GM13977 (cell line): ENCODE measurements around the gene GTF2H4.
A peak's percentile ranks its signal among the peaks of the same experiment; 100 is the strongest.

Experiments used
- DNase-seq: peaks from one replicate; pipeline ENCODE4 v3.0.0; 2012; ENCODE audit warnings: low spot score
- CTCF ChIP-seq: IDR thresholded peaks from 2 replicates; pipeline ENCODE4 v1.5.1; 2012; ENCODE audit warnings: mild to moderate bottlenecking, control low read depth; ENCODE audit not compliant: insufficient read depth; ENCODE audit errors: extremely low read depth, missing control alignments
- in situ Hi-C: fragments of 300-500 bp; cut with MboI; formaldehyde crosslinking; loops from one replicate; pipeline ENCODE4 v1.12.0; 2022; ENCODE audit warnings: low sequenced_read_pairs, low pct_unique_long_range_greater_than_20kb, mixed read lengths, inconsistent platforms; ENCODE audit not compliant: unreplicated experiment

GTF2H4 gene

GRCh38 chr6:30882759-30883684 is 25.0 kb upstream of the GTF2H4 start:
- in situ Hi-C loops: no loop called here
- peak; percentile 81 for DNase-seq
- TF ChIP-seq CTCF: no peak

GRCh38 chr6:30883685-30884520 is 24.1 kb upstream of the GTF2H4 start, which contains the start of gene DDR1:
Gene DDR1, plus strand, starts transcription at chr6:30884519. Its CDS starts 4,211 bp downstream, at chr6:30888730.
- TF ChIP-seq CTCF: no peak
- DNase-seq: peak; percentile 89

GRCh38 chr6:30884521-30885480 is 23.2 kb upstream of the GTF2H4 start:
- TF ChIP-seq CTCF: no peak
- peak; percentile 79 for DNase-seq
- in situ Hi-C loops: no loop called here

More at GRCh38 chr6:30883685-30884520, 24.1 kb upstream of the GTF2H4 start, which contains the start of gene DDR1:
- in situ Hi-C loops: no loop called here

GRCh38 chr6:30885481-30885998 is 22.5 kb upstream of the GTF2H4 start:
- TF ChIP-seq CTCF: no peak
- in situ Hi-C loops: no loop called here
- peak; percentile 59 for DNase-seq

GRCh38 chr6:30885999-30886896 is 21.8 kb upstream of the GTF2H4 start:
- peak; percentile 27 for DNase-seq
- no peak for TF ChIP-seq CTCF
- in situ Hi-C loops: no loop called here
